SU-DHL-6 (cell line): ENCODE measurements around the gene ZFAND3.

Source experiments
- H2AFZ ChIP-seq: fragments of 200-600 bp; sonication (generic); 2 replicates; pipeline ENCODE4 v1.6.1; 2014; ENCODE audit warnings: low read depth, mild to moderate bottlenecking, moderate library complexity, mixed read lengths, antibody characterized with exemption, low read length; ENCODE audit not compliant: severe bottlenecking
- H3F3A ChIP-seq: fragments of 200-600 bp; shearing (Covaris generic); 2 replicates; pipeline ENCODE4 v1.6.0; 2016; ENCODE audit warnings: antibody characterized with exemption, mild to moderate bottlenecking; ENCODE audit not compliant: insufficient read depth
- H3K27ac ChIP-seq: fragments of 200-600 bp; sonication (generic); 2 replicates; pipeline ENCODE4 v1.5.1; 2016; ENCODE audit warnings: low read depth, mild to moderate bottlenecking, low read length, moderate library complexity, mixed read lengths
- H3K27me3 ChIP-seq: fragments of 200-600 bp; sonication (generic), shearing (Covaris generic); 2 replicates; pipeline ENCODE4 v1.6.0; 2014; ENCODE audit warnings: mild to moderate bottlenecking, low read length
- H3K36me3 ChIP-seq: fragments of 200-600 bp; sonication (generic); 2 replicates; pipeline ENCODE4 v1.6.1; 2014; ENCODE audit warnings: mild to moderate bottlenecking, low read length, mixed read lengths
- H3K4me2 ChIP-seq: fragments of 300-600, 200-600 bp; shearing (Covaris generic), sonication (generic); 2 replicates; pipeline ENCODE4 v1.6.0; 2014; ENCODE audit warnings: low read length, low read depth, mild to moderate bottlenecking; ENCODE audit not compliant: poor library complexity, severe bottlenecking
- H3K4me3 ChIP-seq: fragments of 200-600 bp; sonication (generic); 2 replicates; pipeline ENCODE4 v1.5.1; 2014; ENCODE audit warnings: antibody characterized with exemption, low read length, mild to moderate bottlenecking, mixed read lengths; ENCODE audit not compliant: insufficient read depth, poor library complexity, severe bottlenecking
- H3K79me2 ChIP-seq: fragments of 200-600 bp; sonication (generic); 2 replicates; pipeline ENCODE4 v1.6.1; 2014; ENCODE audit warnings: mild to moderate bottlenecking, low read length, moderate library complexity; ENCODE audit not compliant: insufficient read depth
- H3K9ac ChIP-seq: fragments of 200-600 bp; sonication (generic); 2 replicates; pipeline ENCODE4 v1.7.0; 2014; ENCODE audit warnings: mild to moderate bottlenecking, low read length
- H3K9me2 ChIP-seq: fragments of 200-600 bp; sonication (generic); replicated peaks from 2 replicates; pipeline ENCODE4 v1.6.1; 2014; ENCODE audit warnings: low read length; ENCODE audit not compliant: insufficient read depth
- H3K9me3 ChIP-seq: fragments of 200-600 bp; sonication (generic); 2 replicates; pipeline ENCODE4 v1.6.1; 2014; ENCODE audit warnings: low read length, mixed read lengths; ENCODE audit not compliant: insufficient read depth
- H4K20me1 ChIP-seq: fragments of 200-600 bp; sonication (generic); 2 replicates; pipeline ENCODE4 v1.6.1; 2014; ENCODE audit warnings: low read depth, mild to moderate bottlenecking, antibody characterized with exemption, low read length, moderate library complexity, mixed read lengths
- EZH2phosphoT487 ChIP-seq: fragments of 200-600 bp; sonication (generic), shearing (Covaris generic); conservative IDR thresholded peaks from 2 replicates; pipeline ENCODE4 v1.6.1; 2018; ENCODE audit warnings: mild to moderate bottlenecking, antibody characterized with exemption, low read length, moderate library complexity, mixed read lengths
- TF ChIP-seq, protein P1 (sequence below): fragments of 200-600 bp; sonication (generic); IDR thresholded peaks from one replicate; pipeline ENCODE4 v1.5.1; 2017; ENCODE audit warnings: antibody characterized with exemption, mild to moderate bottlenecking, low read length, moderate library complexity; ENCODE audit not compliant: insufficient read depth, poor library complexity, severe bottlenecking

The ZFAND3 gene

DNA sequence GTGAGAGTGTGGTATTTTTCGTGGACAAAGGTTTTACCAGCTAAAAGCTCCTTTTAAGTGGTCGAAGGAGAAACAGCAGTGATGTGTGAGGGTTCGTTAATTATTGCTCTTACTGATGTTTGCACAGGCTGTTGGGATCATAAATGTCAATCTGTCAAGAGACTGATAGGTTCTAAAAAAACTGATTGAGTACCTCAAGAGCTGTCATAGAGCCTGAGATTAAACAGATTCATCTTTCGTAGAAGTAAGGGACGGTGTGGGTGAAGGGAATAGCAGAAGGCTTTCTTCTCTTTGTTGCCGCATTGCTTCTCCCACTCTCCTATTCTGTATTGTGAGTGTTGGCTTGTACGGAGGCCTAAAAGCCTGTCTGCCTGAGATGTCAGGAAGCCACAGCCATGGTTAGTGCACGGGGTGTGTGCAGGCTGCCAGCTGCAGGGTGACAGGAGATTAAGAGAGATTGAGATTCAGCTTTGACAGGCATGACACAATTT lies 291.0 kb downstream of the ZFAND3 start:
- no peaks in the 10 kb centered on the region for H3K36me3 ChIP-seq

DNA sequence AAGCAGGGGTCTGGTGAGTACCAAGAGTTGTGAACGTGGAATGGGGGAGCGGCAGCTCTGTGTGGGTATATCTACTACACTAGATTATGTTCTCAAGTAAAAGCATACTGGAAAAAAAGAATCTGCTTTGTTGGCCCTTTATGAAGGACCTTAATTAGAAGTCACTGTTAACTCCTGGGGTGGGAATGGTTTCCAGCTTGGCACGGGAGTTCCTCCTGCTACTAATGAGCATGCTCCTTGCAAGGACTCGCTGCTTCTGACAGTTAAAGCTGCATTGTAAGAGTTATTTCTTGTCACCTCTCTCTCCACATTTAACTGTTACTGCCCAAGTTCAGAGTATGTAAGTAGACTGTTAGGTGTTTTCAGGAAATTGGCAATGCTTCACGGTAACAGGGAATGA lies 292.7 kb downstream of the ZFAND3 start:
- Histone ChIP-seq H3K9me3 (no peaks in the 10 kb centered on the region), H3K4me2 (no peak overlapping the region), H3K4me3 (no peak overlapping the region), H2AFZ (no peak overlapping the region), H3K9ac (no peak overlapping the region), H4K20me1 (no peaks in the 10 kb centered on the region), H3K36me3 (no peaks in the 10 kb centered on the region), H3K79me2 (no peaks in the 10 kb centered on the region), H3K27me3 (no peaks in the 10 kb centered on the region), H3K9me2 (no peaks in the 10 kb centered on the region), H3F3A (no peaks in the 10 kb centered on the region), H3K27ac (no peak overlapping the region)
- TF ChIP-seq, protein P1, sequence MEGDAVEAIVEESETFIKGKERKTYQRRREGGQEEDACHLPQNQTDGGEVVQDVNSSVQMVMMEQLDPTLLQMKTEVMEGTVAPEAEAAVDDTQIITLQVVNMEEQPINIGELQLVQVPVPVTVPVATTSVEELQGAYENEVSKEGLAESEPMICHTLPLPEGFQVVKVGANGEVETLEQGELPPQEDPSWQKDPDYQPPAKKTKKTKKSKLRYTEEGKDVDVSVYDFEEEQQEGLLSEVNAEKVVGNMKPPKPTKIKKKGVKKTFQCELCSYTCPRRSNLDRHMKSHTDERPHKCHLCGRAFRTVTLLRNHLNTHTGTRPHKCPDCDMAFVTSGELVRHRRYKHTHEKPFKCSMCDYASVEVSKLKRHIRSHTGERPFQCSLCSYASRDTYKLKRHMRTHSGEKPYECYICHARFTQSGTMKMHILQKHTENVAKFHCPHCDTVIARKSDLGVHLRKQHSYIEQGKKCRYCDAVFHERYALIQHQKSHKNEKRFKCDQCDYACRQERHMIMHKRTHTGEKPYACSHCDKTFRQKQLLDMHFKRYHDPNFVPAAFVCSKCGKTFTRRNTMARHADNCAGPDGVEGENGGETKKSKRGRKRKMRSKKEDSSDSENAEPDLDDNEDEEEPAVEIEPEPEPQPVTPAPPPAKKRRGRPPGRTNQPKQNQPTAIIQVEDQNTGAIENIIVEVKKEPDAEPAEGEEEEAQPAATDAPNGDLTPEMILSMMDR = no peak
- no peak for TF ChIP-seq EZH2phosphoT487

More for the DNA sequence above, 291.0 kb downstream of the ZFAND3 start:
- Histone ChIP-seq H3K27me3 (no peaks in the 10 kb centered on the region), H3K79me2 (no peaks in the 10 kb centered on the region), H3K9me3 (no peaks in the 10 kb centered on the region), H3K9ac (no peak overlapping the region), H3K9me2 (no peaks in the 10 kb centered on the region), H2AFZ (no peak overlapping the region), H3K4me3 (no peak overlapping the region), H4K20me1 (no peaks in the 10 kb centered on the region), H3K27ac (no peak overlapping the region), H3F3A (no peaks in the 10 kb centered on the region), H3K4me2 (no peak overlapping the region)
- no peak for TF ChIP-seq EZH2phosphoT487
- TF ChIP-seq, protein P1 = no peak

DNA sequence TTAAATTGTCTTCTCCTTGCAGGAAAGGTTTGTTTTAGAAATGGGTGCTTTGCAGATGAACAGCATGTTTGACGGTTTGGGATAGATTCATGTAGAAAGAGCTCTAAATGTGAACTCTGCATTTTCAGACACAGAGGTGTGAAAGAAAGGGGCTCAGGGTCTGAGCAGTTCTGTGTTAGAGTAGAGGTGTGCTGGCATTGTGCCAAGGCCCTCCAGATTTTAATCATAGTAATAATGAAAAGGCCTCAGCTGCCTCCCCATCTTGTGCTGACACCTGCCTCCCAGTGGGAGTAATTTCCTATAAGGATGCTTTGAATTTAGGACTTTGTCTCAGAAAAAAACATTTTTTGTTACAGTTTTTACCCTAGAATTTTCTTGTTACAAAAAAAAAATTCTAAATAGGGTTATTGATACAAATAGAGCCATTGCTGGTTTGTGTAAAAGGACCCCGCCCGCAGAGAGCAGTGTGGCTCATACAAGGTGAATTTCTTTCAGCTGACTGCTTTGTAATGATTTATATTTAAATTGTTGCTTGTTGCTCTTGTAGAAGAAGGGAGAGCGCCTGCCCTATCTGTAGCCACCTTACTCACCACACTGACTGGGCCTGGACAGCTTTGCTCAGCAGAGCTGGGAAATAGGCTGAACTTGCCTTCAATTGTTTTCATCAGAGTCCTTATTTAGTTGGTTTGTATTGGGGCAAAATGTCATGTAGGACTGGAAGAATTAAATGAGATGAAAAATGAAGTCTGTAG lies 294.5 kb downstream of the ZFAND3 start:
- H3K9me2 ChIP-seq = no peaks in the 10 kb centered on the region
- H3K27ac ChIP-seq = no peak overlapping the region
- H4K20me1 ChIP-seq = no peaks in the 10 kb centered on the region
- H3F3A ChIP-seq = no peaks in the 10 kb centered on the region
- TF ChIP-seq, protein P1 = no peak
- TF ChIP-seq EZH2phosphoT487 = no peak
- no peak overlapping the region for H2AFZ ChIP-seq
- H3K9ac ChIP-seq = no peak overlapping the region
- no peaks in the 10 kb centered on the region for H3K27me3 ChIP-seq
- H3K79me2 ChIP-seq = no peaks in the 10 kb centered on the region
- H3K9me3 ChIP-seq = no peaks in the 10 kb centered on the region
- H3K36me3 ChIP-seq = no peaks in the 10 kb centered on the region
- no peak overlapping the region for H3K4me2 ChIP-seq
- no peak overlapping the region for H3K4me3 ChIP-seq
